CD8-positive, alpha-beta memory T cell (primary cell): ENCODE results near the gene AFF1. TPM values are rescaled to one million over a fixed set of nuclear protein-coding genes. Genes with fewer than 3 reads are reported as not detected.

ENCODE experiments used
- CTCF ChIA-PET: fragments of 350-600 bp; sonication (Branson Sonifier 250); formaldehyde crosslinking; loops from one replicate; lab custom pipeline; 2021; ENCODE audit warnings: antibody characterized with exemption; lab: Charles Lee
- POLR2A ChIA-PET: fragments of 350-600 bp; sonication (Branson Sonifier 250); formaldehyde crosslinking; loops from one replicate; lab custom pipeline; 2021; ENCODE audit warnings: antibody characterized with exemption; lab: Charles Lee
- DNase-seq, 5 donors: peaks; one replicate each; pipeline versions ENCODE4 v3.0.0 to v3.0.0-alpha.2; 2020 to 2022; ENCODE audit warnings: mixed read lengths in 1 of 5
- H3K27ac ChIP-seq: one replicate; pipeline ENCODE4 v1.7.0; 2013; ENCODE audit warnings: low read depth, mild to moderate bottlenecking, low read length, moderate library complexity
- H3K27me3 ChIP-seq: 2 replicates; pipeline ENCODE4 v1.7.0; 2013; ENCODE audit warnings: low read length, mild to moderate bottlenecking; ENCODE audit not compliant: insufficient read depth, poor library complexity, severe bottlenecking
- H3K36me3 ChIP-seq: 2 replicates; pipeline ENCODE4 v1.7.0; 2013; ENCODE audit warnings: mild to moderate bottlenecking, low read length, moderate library complexity; ENCODE audit not compliant: insufficient read depth
- H3K4me1 ChIP-seq: 2 replicates; pipeline ENCODE4 v1.7.0; 2013; ENCODE audit warnings: mild to moderate bottlenecking, low read length, moderate library complexity; ENCODE audit not compliant: insufficient read depth
- H3K4me3 ChIP-seq: 2 replicates; pipeline ENCODE4 v1.7.0; 2013; ENCODE audit warnings: mild to moderate bottlenecking, low read length
- H3K9me3 ChIP-seq: 2 replicates; pipeline ENCODE4 v1.7.0; 2013; ENCODE audit warnings: mild to moderate bottlenecking, low read length
- H3K27ac Mint-ChIP-seq, 8 donors: one replicate each; pipeline ENCODE4 v1.8.0; 2020 to 2021; ENCODE audit warnings: mixed read lengths in 8 of 8, mild to moderate bottlenecking in 6 of 8, inconsistent platforms in 3 of 8, moderate library complexity in 3 of 8
- H3K27me3 Mint-ChIP-seq, 2 donors: one replicate each; pipeline ENCODE4 v1.8.0; 2020 to 2021; ENCODE audit warnings: mixed read lengths in 2 of 2, mild to moderate bottlenecking in 1 of 2, moderate library complexity in 1 of 2
- H3K36me3 Mint-ChIP-seq, 3 donors: one replicate each; pipeline ENCODE4 v1.8.0; 2020 to 2021; ENCODE audit warnings: mixed read lengths in 3 of 3, inconsistent platforms in 1 of 3, mild to moderate bottlenecking in 1 of 3
- H3K4me1 Mint-ChIP-seq, 3 donors: one replicate each; pipeline ENCODE4 v1.8.0; 2020 to 2021; ENCODE audit warnings: mixed read lengths in 3 of 3, inconsistent platforms in 1 of 3, mild to moderate bottlenecking in 1 of 3
- H3K4me3 Mint-ChIP-seq, 7 donors: one replicate each; pipeline ENCODE4 v1.8.0; 2020 to 2021; ENCODE audit warnings: mixed read lengths in 7 of 7, mild to moderate bottlenecking in 6 of 7, moderate library complexity in 4 of 7, inconsistent platforms in 2 of 7
- H3K9me3 Mint-ChIP-seq, 5 donors: one replicate each; pipeline ENCODE4 v1.8.0; 2020 to 2022; ENCODE audit warnings: mixed read lengths in 5 of 5, mild to moderate bottlenecking in 3 of 5, moderate library complexity in 2 of 5, inconsistent platforms in 1 of 5
- polyA plus RNA-seq: library from polyadenylated mRNA; unstranded; fragments of 300-500 nt; fragmentation: Illumina TruSeq; gene quantifications from one replicate; pipeline ENCODE4 v1.2.3, GENCODE V29; 2021
- total RNA-seq, 2 experiments: library from RNA; stranded (reverse); gene quantifications; one replicate each; pipeline ENCODE4 v1.2.3, GENCODE V29; 2021

Gene AFF1
- total and polyA plus RNA-seq, 3 experiments from 2014 or later, result 20.9 to 32.9 (median 29.7) TPM

DNA sequence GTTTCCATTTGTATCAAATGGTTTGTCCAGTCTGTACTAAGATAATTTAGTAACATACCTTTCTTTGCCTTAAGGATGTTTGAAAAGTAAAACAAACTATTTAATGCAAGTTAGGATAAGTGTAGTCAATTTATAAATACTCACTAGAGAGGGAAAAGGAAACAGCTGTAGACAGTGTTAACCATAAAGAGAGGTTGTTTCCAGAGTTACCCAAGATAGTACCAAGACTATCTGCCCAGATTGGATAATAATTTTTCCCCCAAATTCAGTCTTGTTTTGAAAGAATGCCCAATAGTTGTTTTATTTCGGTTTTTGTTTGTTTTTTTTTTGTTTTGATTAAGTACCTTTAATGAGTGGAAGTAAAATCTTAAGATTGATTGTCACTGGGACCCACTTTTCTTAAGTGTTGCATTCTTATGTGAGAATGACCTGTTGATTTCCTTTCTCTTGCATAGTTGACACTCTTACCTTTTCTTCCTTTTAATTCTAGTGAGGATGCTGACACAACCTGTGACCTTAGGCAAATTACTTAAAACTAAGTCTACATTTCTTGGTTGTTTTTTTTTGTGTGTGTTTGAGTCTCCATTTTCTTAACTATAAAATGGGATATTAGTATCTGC is 12.8 kb downstream of the AFF1 start:
- no peak overlapping the region for H3K27ac ChIP-seq
- H3K27me3 ChIP-seq, result no peaks in the 10 kb centered on the region
- no peaks in the 10 kb centered on the region for H3K9me3 ChIP-seq
- Mint-ChIP-seq H3K9me3 (no peaks in the 10 kb centered on the region), H3K27me3 (no peaks in the 10 kb centered on the region), H3K4me3 (peak overlapping the region in 2 of 7 donors; percentile 2 to 6), H3K4me1 (peaks cover 46 to 61% (median 59%) of the 10 kb centered on the region in 3 donors), H3K27ac (peak overlapping the region in 7 of 8 donors; percentile 11 to 74 (median 44)), H3K36me3 (peaks cover 5 to 28% (median 15%) of the 10 kb centered on the region in 3 donors)
- ChIA-PET POLR2A (no interaction called here), CTCF (no interaction called here)
- H3K4me1 ChIP-seq, result peaks cover 17% of the 10 kb centered on the region
- H3K4me3 ChIP-seq, result no peak overlapping the region
- DNase-seq, result no peak
- H3K36me3 ChIP-seq, result no peaks in the 10 kb centered on the region

GRCh38 chr4:86948276-86948675 is 13.5 kb downstream of the AFF1 start:
- H3K27me3 ChIP-seq, result no peaks in the 10 kb centered on the region
- H3K27ac ChIP-seq, result no peak overlapping the region
- no peak for DNase-seq
- Mint-ChIP-seq H3K27ac (peak overlapping the region in 2 of 8 donors; percentile 17 to 48), H3K9me3 (no peaks in the 10 kb centered on the region), H3K36me3 (peaks cover 5 to 31% (median 15%) of the 10 kb centered on the region in 3 donors), H3K4me3 (no peak overlapping the region), H3K27me3 (no peaks in the 10 kb centered on the region), H3K4me1 (peaks cover 42 to 56% (median 54%) of the 10 kb centered on the region in 3 donors)
- no peak overlapping the region for H3K4me3 ChIP-seq
- ChIA-PET POLR2A (no interaction called here), CTCF (no interaction called here)
- no peaks in the 10 kb centered on the region for H3K9me3 ChIP-seq
- no peaks in the 10 kb centered on the region for H3K36me3 ChIP-seq
- peaks cover 16% of the 10 kb centered on the region for H3K4me1 ChIP-seq

GRCh38 chr4:86950831-86951525 is 16.2 kb downstream of the AFF1 start:
- no peaks in the 10 kb centered on the region for H3K36me3 ChIP-seq
- no peaks in the 10 kb centered on the region for H3K27me3 Mint-ChIP-seq
- peaks cover 39 to 47% (median 47%) of the 10 kb centered on the region in 3 donors for H3K4me1 Mint-ChIP-seq
- H3K4me1 ChIP-seq, result peaks cover 13% of the 10 kb centered on the region
- H3K27ac Mint-ChIP-seq, result no peak overlapping the region
- H3K9me3 Mint-ChIP-seq, result no peaks in the 10 kb centered on the region
- POLR2A ChIA-PET, result interaction anchor here (0.8 kb wide), 1 partner anchor 16 kb away, joined by 3 read pairs; the partner anchor contains the start of gene AFF1
- H3K27ac ChIP-seq, result no peak overlapping the region
- no peak for DNase-seq
- no peaks in the 10 kb centered on the region for H3K9me3 ChIP-seq
- CTCF ChIA-PET, result interaction anchor here (0.7 to 1.3 kb wide), 3 partner anchors 16 to 118 kb away, joined by 3 to 4 read pairs (median 3); partner anchors contain the start of gene AFF1
- H3K4me3 ChIP-seq, result no peak overlapping the region
- H3K36me3 Mint-ChIP-seq, result peaks cover 5 to 46% (median 21%) of the 10 kb centered on the region in 3 donors
- H3K4me3 Mint-ChIP-seq, result no peak overlapping the region
- H3K27me3 ChIP-seq, result no peaks in the 10 kb centered on the region

GRCh38 chr4:86955888-86956451 is 21.2 kb downstream of the AFF1 start:
- Histone ChIP-seq H3K27me3 (no peaks in the 10 kb centered on the region), H3K4me1 (no peaks in the 10 kb centered on the region), H3K9me3 (no peaks in the 10 kb centered on the region), H3K27ac (no peak overlapping the region), H3K36me3 (no peaks in the 10 kb centered on the region), H3K4me3 (no peak overlapping the region)
- CTCF ChIA-PET, result interaction anchor here (1.1 kb wide), 1 partner anchor 51 kb away, joined by 3 read pairs; no protein-coding TSS in a partner anchor
- no peaks in the 10 kb centered on the region for H3K27me3 Mint-ChIP-seq
- peaks cover 10 to 52% (median 22%) of the 10 kb centered on the region in 3 donors for H3K36me3 Mint-ChIP-seq
- H3K27ac Mint-ChIP-seq, result no peak overlapping the region
- POLR2A ChIA-PET, result no interaction called here
- DNase-seq, result no peak
- H3K9me3 Mint-ChIP-seq, result no peaks in the 10 kb centered on the region
- H3K4me1 Mint-ChIP-seq, result peaks cover 22 to 40% (median 33%) of the 10 kb centered on the region in 3 donors
- H3K4me3 Mint-ChIP-seq, result no peak overlapping the region

DNA sequence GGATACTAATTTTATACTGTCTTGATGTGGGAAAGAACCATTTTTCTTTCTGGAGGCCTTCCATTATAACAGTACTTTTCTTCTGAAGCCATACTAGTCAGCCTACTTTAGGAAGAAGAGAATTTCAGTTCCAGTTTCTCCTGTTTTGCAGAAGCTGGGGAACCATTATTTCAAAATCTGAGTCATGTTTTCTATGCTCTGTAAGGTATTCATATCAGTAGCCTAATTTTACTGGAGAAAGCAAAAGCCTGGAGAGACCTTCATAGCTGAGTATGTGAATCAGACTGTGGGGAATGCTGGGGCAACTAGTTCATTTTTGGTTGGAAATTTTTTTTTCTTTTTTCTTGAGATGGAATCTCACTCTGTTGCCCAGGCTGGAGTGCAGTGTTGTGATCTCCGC is 22.4 kb downstream of the AFF1 start:
- H3K27me3 Mint-ChIP-seq, result no peaks in the 10 kb centered on the region
- H3K4me3 ChIP-seq, result no peak overlapping the region
- H3K27ac ChIP-seq, result no peak overlapping the region
- H3K9me3 Mint-ChIP-seq, result no peaks in the 10 kb centered on the region
- no peak overlapping the region for H3K4me3 Mint-ChIP-seq
- ChIA-PET CTCF (interaction anchor here (0.6 kb wide), 1 partner anchor 12 kb away, joined by 3 read pairs; no protein-coding TSS in a partner anchor), POLR2A (no interaction called here)
- no peak overlapping the region for H3K27ac Mint-ChIP-seq
- peaks cover 23 to 42% (median 35%) of the 10 kb centered on the region in 3 donors for H3K4me1 Mint-ChIP-seq
- H3K27me3 ChIP-seq, result no peaks in the 10 kb centered on the region
- no peaks in the 10 kb centered on the region for H3K4me1 ChIP-seq
- H3K9me3 ChIP-seq, result no peaks in the 10 kb centered on the region
- H3K36me3 ChIP-seq, result no peaks in the 10 kb centered on the region
- H3K36me3 Mint-ChIP-seq, result peaks cover 5 to 50% (median 19%) of the 10 kb centered on the region in 3 donors
- no peak for DNase-seq

DNA sequence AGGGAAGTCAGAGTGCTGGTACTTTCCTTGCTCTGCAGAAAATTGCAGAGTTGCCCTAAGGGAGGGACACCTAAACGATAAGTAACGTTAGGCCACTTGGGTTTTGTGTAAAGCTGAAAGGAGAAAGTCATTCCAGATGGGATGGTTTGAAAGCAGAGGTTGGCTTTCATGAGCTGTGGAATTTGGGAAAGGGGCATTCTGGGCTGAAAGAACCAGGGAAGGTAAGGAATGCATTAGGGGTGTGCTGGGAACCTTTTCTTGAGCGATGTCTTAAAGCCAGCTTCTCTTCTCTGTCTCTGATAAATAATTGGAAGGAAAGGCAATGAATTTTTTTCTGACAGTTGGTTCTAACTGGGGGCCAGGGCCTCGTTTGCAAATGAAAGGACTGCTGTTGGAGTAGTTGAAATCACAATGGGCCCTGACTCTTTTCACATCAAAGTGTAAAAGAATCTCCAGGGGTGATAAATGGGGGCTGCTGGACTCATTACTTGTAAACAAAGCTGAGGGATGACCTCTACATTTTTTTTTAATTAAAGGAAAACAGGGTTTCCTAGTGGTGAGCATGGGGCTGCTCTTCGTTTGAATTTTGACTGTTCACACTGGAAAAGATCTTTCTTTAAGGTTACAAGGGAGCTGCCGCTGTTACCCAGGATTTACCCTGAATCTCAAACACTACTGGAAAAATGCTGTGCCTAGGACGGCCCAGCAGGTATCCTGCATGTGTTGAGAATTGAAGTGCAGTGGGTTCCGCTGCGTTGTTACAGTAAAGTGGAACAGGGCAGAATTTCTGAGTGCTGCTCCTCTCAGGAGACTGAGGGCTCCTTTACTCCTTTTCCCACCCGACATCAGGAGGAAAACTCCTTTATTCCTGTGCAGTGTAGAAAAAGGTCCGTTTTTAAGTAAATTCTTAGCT is 25.0 kb downstream of the AFF1 start:
- Histone ChIP-seq H3K27me3 (no peaks in the 10 kb centered on the region), H3K36me3 (no peaks in the 10 kb centered on the region), H3K27ac (peak overlapping the region; percentile 32), H3K4me3 (no peak overlapping the region), H3K4me1 (no peaks in the 10 kb centered on the region), H3K9me3 (no peaks in the 10 kb centered on the region)
- DNase-seq, result no peak
- Mint-ChIP-seq H3K36me3 (peaks cover 4 to 41% (median 16%) of the 10 kb centered on the region in 3 donors), H3K9me3 (no peaks in the 10 kb centered on the region), H3K4me3 (no peak overlapping the region), H3K27ac (peak overlapping the region in 2 of 8 donors; percentile 23 to 29), H3K27me3 (no peaks in the 10 kb centered on the region), H3K4me1 (peaks cover 25 to 50% (median 41%) of the 10 kb centered on the region in 3 donors)
- ChIA-PET CTCF (interaction anchor here (0.6 kb wide), 1 partner anchor 134 kb away, joined by 3 read pairs; no protein-coding TSS in a partner anchor), POLR2A (no interaction called here)

- H3K9me3 Mint-ChIP-seq, result no peaks in the 10 kb centered on the region
- H3K27me3 Mint-ChIP-seq, result no peaks in the 10 kb centered on the region
- ChIA-PET POLR2A (no interaction called here), CTCF (interaction anchor here (1.7 kb wide), 1 partner anchor 7 kb away, joined by 7 read pairs; no protein-coding TSS in a partner anchor)
- peaks cover 4 to 34% (median 10%) of the 10 kb centered on the region in 3 donors for H3K36me3 Mint-ChIP-seq
- no peak for DNase-seq
- Histone ChIP-seq H3K36me3 (no peaks in the 10 kb centered on the region), H3K27me3 (no peaks in the 10 kb centered on the region), H3K4me3 (no peak overlapping the region), H3K9me3 (no peaks in the 10 kb centered on the region), H3K4me1 (no peaks in the 10 kb centered on the region), H3K27ac (peak overlapping the region; percentile 32)
- no peak overlapping the region for H3K4me3 Mint-ChIP-seq
- H3K4me1 Mint-ChIP-seq, result peaks cover 22 to 48% (median 37%) of the 10 kb centered on the region in 3 donors
- H3K27ac Mint-ChIP-seq, result peak overlapping the region in 2 of 8 donors; percentile 21 to 63
Measured at GRCh38 chr4:86960557-86960961, 25.7 kb downstream of the AFF1 start.
